ENCODE results near the gene GPR15LG.

GRCh38 chr10:84221916-84222315, 48.3 kb downstream of the GPR15LG start:
- no peak for TF ChIP-seq CTCF (IDR thresholded peaks at IDR 0.05)
- TF ChIP-seq POLR2A (IDR thresholded peaks at IDR 0.05), result no peak
